ENCODE measurements around the gene IPMK. TPM values are rescaled to one million over a fixed set of nuclear protein-coding genes. Genes with fewer than 3 reads are reported as not detected.

IPMK gene
- total RNA-seq, 2 experiments from 2014 or later = 5.8 to 6.1 TPM

DNA sequence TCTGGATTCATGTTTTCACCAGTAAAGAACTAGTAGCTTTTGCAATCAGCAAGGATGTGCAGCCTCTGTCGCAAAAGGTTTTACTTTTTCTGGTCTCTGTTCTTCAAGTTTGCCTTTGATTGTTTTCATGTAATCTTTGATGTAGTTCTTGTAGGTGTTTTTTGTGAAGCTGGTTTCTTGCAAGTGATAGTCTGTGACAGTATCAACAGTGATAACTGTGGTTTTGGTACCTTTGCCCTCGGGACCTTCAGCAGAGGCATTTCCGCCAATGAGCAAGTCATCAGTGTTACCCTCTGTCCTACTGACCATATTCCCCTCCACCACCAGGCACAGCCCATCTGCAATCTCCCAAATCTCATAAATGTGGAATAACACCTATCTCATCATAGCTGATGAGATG lies 55.1 kb downstream of the IPMK start:
- ChIA-PET POLR2A (no interaction called here), CTCF (no interaction called here)
- Mint-ChIP-seq H3K4me3 (no peak overlapping the region), H3K27ac (no peak overlapping the region), H3K27me3 (ENCODE audit: low read depth) (no peaks in the 10 kb centered on the region), H3K36me3 (ENCODE audit: low read depth) (peaks cover 32% of the 10 kb centered on the region), H3K9me3 (ENCODE audit: insufficient read depth) (peaks cover 5% of the 10 kb centered on the region), H3K4me1 (ENCODE audit: low read depth) (peaks cover 12% of the 10 kb centered on the region)
- ATAC-seq = no peak
- no peak for DNase-seq

DNA sequence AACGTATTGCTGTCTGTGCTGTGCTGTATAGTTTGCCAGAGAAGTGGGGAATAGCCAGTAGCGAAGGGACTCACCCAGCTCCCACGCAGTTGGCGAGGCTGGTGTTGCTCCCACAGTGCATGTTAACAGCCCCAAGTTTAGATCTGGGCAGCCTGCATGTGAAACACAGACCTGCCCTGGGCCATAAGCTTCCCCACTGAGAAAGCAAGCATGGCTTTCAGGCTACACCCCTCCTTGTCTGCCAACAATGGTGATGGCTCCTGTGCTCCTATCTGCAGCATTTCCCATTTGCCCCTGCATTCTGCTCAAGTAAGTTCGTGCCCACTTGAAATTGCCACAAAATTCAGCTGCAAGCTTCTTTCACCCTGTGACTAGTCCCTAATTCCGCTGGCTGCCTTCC lies 57.5 kb downstream of the IPMK start:
- peaks cover 32% of the 10 kb centered on the region for H3K36me3 Mint-ChIP-seq (ENCODE audit: low read depth)
- H3K9me3 Mint-ChIP-seq (ENCODE audit: insufficient read depth) = peaks cover 5% of the 10 kb centered on the region
- no peak for ATAC-seq

DNA sequence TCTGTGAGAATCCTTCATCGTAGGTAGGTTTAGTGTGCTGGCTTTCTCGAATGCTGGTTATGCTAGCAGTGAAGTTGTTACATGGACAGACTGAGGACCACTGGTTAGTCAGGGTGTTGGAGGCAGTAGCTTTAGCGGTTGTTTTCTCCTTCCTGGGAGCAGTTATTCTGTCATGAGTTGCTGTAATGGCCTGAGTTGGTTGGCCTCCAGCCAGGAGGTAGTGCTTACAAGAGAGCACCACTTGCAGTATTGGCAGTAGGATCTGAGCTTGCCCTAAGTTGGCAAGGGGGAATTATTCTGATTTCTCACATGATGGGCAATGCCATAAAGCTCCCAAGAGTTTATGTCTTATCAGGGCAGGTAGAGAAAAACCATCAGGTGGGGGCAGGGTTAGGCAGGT lies 58.0 kb downstream of the IPMK start:
- Mint-ChIP-seq H3K27ac (no peak overlapping the region), H3K36me3 (ENCODE audit: low read depth) (peaks cover 28% of the 10 kb centered on the region)
- CTCF ChIA-PET = no interaction called here

More for the DNA sequence above, 57.5 kb downstream of the IPMK start:
- Mint-ChIP-seq H3K27ac (no peak overlapping the region), H3K4me1 (ENCODE audit: low read depth) (peaks cover 12% of the 10 kb centered on the region), H3K27me3 (ENCODE audit: low read depth) (no peaks in the 10 kb centered on the region), H3K4me3 (no peak overlapping the region)
- ChIA-PET POLR2A (interaction anchor here (0.8 kb wide), 1 partner anchor 11 kb away, joined by 4 read pairs; no protein-coding TSS in a partner anchor), CTCF (no interaction called here)
- DNase-seq = no peak

DNA sequence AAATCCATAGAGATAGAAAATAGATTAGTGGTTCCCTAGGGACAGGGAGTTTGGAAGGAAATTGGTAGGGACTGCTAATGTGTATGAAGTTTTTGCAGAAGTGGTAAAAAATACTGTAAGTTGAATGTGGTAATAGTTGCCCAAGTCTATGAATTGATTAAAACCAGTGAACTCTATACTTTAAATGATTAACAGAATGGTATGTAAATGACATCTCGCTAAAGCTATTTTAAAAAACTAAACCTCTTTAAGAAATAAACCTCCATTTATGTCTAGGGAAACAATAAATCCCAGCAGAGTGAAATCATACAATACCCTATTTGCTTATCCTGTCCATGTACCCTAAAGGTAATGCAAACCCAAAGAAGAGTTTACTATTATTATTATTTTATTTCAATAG lies 61.4 kb downstream of the IPMK start:
- Mint-ChIP-seq H3K4me3 (no peak overlapping the region), H3K9me3 (ENCODE audit: insufficient read depth) (peaks cover 5% of the 10 kb centered on the region), H3K27me3 (ENCODE audit: low read depth) (no peaks in the 10 kb centered on the region), H3K27ac (no peak overlapping the region), H3K36me3 (ENCODE audit: low read depth) (peaks cover 13% of the 10 kb centered on the region), H3K4me1 (ENCODE audit: low read depth) (peaks cover 18% of the 10 kb centered on the region)
- DNase-seq (no peak), ATAC-seq (no peak)
- ChIA-PET POLR2A (no interaction called here), CTCF (interaction anchor here (0.6 to 1.0 kb wide), 2 partner anchors 29 to 116 kb away, joined by 3 read pairs; no protein-coding TSS in a partner anchor)

More for the DNA sequence above, 58.0 kb downstream of the IPMK start:
- no peaks in the 10 kb centered on the region for H3K27me3 Mint-ChIP-seq (ENCODE audit: low read depth)
- H3K4me3 Mint-ChIP-seq = no peak overlapping the region
- peaks cover 8% of the 10 kb centered on the region for H3K4me1 Mint-ChIP-seq (ENCODE audit: low read depth)
- DNase-seq = no peak
- ATAC-seq = no peak
- POLR2A ChIA-PET = interaction anchor here (0.8 kb wide), 1 partner anchor 11 kb away, joined by 4 read pairs; no protein-coding TSS in a partner anchor
- H3K9me3 Mint-ChIP-seq (ENCODE audit: insufficient read depth) = peaks cover 5% of the 10 kb centered on the region

GRCh38 chr10:58201704-58202103 lies 66.0 kb downstream of the IPMK start:
- Mint-ChIP-seq H3K9me3 (ENCODE audit: insufficient read depth) (no peaks in the 10 kb centered on the region), H3K27ac (peak overlapping the region; percentile 60), H3K4me3 (no peak overlapping the region), H3K36me3 (ENCODE audit: low read depth) (peaks cover 3% of the 10 kb centered on the region), H3K27me3 (ENCODE audit: low read depth) (no peaks in the 10 kb centered on the region), H3K4me1 (ENCODE audit: low read depth) (peaks cover 19% of the 10 kb centered on the region)
- DNase-seq (peak; percentile 35), ATAC-seq (peak; percentile 39)
- POLR2A ChIA-PET = interaction anchor here (1.7 kb wide), 1 partner anchor 67 kb away, joined by 5 read pairs; the partner anchor contains the start of gene CISD1
- CTCF ChIA-PET = interaction anchor here (1.2 to 2.4 kb wide), 5 partner anchors 13 to 183 kb away, joined by 3 to 12 read pairs (median 5); no protein-coding TSS in a partner anchor

DNA sequence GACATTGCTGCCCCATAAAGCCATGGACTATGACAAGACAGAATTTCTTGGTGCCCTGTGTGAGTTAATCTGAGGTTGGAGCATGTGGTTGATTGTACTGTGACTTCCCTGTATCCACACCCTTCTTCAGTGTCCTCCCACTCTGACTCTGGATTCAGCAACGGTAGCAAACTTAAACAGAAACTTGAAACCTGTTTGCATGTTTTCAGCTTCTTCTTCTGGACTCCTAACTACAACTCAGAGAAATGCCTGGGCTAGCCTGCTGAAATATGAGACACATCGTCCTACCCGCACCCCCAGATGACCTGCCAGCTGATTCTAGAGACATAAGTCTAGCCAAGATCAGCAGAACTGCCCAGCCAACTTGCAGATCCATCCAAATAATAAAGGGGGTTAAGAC lies 78.4 kb downstream of the IPMK start:
- H3K27me3 Mint-ChIP-seq (ENCODE audit: low read depth) = peaks cover 15% of the 10 kb centered on the region
- ATAC-seq (no peak), DNase-seq (no peak)
- no peaks in the 10 kb centered on the region for H3K9me3 Mint-ChIP-seq (ENCODE audit: insufficient read depth)
- POLR2A ChIA-PET = no interaction called here
- CTCF ChIA-PET = interaction anchor here (0.7 to 1.2 kb wide), 4 partner anchors 8 to 102 kb away, joined by 3 to 4 read pairs (median 3); no protein-coding TSS in a partner anchor
- no peak overlapping the region for H3K4me3 Mint-ChIP-seq
- peaks cover 4% of the 10 kb centered on the region for H3K36me3 Mint-ChIP-seq (ENCODE audit: low read depth)
- H3K27ac Mint-ChIP-seq = no peak overlapping the region
- H3K4me1 Mint-ChIP-seq (ENCODE audit: low read depth) = no peaks in the 10 kb centered on the region

DNA sequence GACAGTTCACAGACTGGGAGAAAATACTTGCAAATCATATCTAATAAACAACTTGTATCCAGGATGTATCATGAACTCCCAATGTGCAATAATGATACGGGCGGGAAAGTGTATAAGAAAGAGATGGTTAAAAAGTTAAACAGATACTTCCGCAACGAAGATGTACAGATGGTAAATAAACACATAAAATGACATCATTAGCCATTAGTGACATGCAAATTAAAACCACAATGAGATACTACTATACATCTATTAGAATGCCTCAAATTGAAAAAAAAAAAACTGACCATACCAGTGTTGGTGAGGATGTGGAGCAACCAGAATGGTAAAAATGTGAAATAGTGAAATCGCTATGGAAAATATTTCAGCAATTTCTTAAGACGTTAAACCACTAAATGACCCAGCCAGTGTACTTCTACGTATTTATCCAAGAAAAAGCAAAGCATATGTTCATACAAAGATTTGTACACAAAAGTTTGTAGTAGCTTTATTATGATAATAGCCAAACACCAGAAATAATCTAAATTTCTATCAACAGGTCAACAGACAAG lies 83.5 kb downstream of the IPMK start:
- H3K9me3 Mint-ChIP-seq (ENCODE audit: insufficient read depth) = no peaks in the 10 kb centered on the region
- ChIA-PET CTCF (interaction anchor here (1.2 kb wide), 1 partner anchor 107 kb away, joined by 4 read pairs; no protein-coding TSS in a partner anchor), POLR2A (no interaction called here)
- no peak overlapping the region for H3K4me3 Mint-ChIP-seq
- peaks cover 24% of the 10 kb centered on the region for H3K27me3 Mint-ChIP-seq (ENCODE audit: low read depth)
- DNase-seq (no peak), ATAC-seq (no peak)
- no peaks in the 10 kb centered on the region for H3K36me3 Mint-ChIP-seq (ENCODE audit: low read depth)
- H3K27ac Mint-ChIP-seq = no peak overlapping the region
- no peaks in the 10 kb centered on the region for H3K4me1 Mint-ChIP-seq (ENCODE audit: low read depth)

DNA sequence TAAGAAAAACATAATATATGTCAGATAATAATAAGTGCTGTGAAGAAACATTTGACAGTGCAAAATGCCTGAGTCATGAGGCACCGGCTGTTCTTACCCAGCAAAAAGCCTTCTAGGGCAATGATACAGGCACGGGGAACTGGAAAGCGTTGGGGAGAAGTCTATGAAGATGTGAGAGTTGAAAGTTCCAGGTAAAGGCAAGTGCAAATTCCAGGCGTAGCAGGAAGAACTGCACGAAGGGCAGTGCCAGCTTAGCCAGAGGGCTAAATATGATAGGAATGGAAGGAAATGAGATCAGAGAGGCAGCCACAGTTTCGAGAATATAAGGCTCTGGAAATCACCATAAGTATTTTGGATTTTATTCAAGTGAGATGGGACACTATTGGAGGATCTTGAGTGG lies 87.0 kb downstream of the IPMK start:
- Mint-ChIP-seq H3K27ac (no peak overlapping the region), H3K4me1 (ENCODE audit: low read depth) (no peaks in the 10 kb centered on the region), H3K36me3 (ENCODE audit: low read depth) (no peaks in the 10 kb centered on the region), H3K9me3 (ENCODE audit: insufficient read depth) (no peaks in the 10 kb centered on the region), H3K4me3 (no peak overlapping the region), H3K27me3 (ENCODE audit: low read depth) (peaks cover 9% of the 10 kb centered on the region)
- ChIA-PET POLR2A (no interaction called here), CTCF (interaction anchor here (1.1 to 5.8 kb wide), 4 partner anchors 9 to 119 kb away, joined by 3 to 137 read pairs (median 4); partner anchors contain the start of gene CISD1)
- ATAC-seq (no peak), DNase-seq (no peak)

GRCh38 chr10:58179238-58179637 lies 88.5 kb downstream of the IPMK start:
- ChIA-PET POLR2A (no interaction called here), CTCF (interaction anchor here (0.9 to 5.8 kb wide), 5 partner anchors 9 to 223 kb away, joined by 3 to 137 read pairs (median 4); no protein-coding TSS in a partner anchor)
- DNase-seq = no peak
- Mint-ChIP-seq H3K27me3 (ENCODE audit: low read depth) (peaks cover 9% of the 10 kb centered on the region), H3K9me3 (ENCODE audit: insufficient read depth) (no peaks in the 10 kb centered on the region), H3K4me3 (no peak overlapping the region), H3K36me3 (ENCODE audit: low read depth) (no peaks in the 10 kb centered on the region), H3K27ac (no peak overlapping the region), H3K4me1 (ENCODE audit: low read depth) (no peaks in the 10 kb centered on the region)
- ATAC-seq = no peak

DNA sequence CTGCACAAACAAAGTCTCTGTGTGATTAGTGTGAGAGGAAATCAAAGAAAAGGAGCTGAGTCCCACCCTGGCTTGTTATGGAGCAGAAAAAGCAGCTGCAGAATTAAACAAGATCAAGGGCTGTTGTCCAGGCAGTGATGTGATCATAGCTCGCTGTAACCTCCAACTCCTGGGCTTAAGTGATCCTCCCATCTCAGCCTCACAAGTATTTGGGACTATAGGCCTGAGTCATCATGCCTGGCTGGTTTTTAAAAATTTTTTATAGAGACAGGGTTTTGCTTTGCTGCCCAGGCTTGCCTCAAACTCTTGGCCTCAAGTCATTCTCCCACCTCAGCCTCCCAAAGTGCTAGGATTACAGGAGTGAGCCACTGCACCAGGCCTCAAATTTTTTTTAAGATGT lies 88.9 kb downstream of the IPMK start:
- ChIA-PET POLR2A (no interaction called here), CTCF (interaction anchor here (0.9 to 5.8 kb wide), 8 partner anchors 10 to 224 kb away, joined by 3 to 137 read pairs (median 4); no protein-coding TSS in a partner anchor)
- H3K9me3 Mint-ChIP-seq (ENCODE audit: insufficient read depth) = no peaks in the 10 kb centered on the region
- H3K4me3 Mint-ChIP-seq = no peak overlapping the region
- no peak overlapping the region for H3K27ac Mint-ChIP-seq
- no peak for ATAC-seq
- no peaks in the 10 kb centered on the region for H3K4me1 Mint-ChIP-seq (ENCODE audit: low read depth)
- DNase-seq = no peak
- H3K36me3 Mint-ChIP-seq (ENCODE audit: low read depth) = no peaks in the 10 kb centered on the region
- peaks cover 5% of the 10 kb centered on the region for H3K27me3 Mint-ChIP-seq (ENCODE audit: low read depth)

- ChIA-PET POLR2A (no interaction called here), CTCF (interaction anchor here (0.6 to 5.8 kb wide), 20 partner anchors 12 to 225 kb away, joined by 3 to 137 read pairs (median 4); partner anchors contain the start of genes CISD1 and TFAM)
- Mint-ChIP-seq H3K27me3 (ENCODE audit: low read depth) (peaks cover 5% of the 10 kb centered on the region), H3K4me1 (ENCODE audit: low read depth) (no peaks in the 10 kb centered on the region), H3K9me3 (ENCODE audit: insufficient read depth) (no peaks in the 10 kb centered on the region), H3K27ac (no peak overlapping the region), H3K36me3 (ENCODE audit: low read depth) (no peaks in the 10 kb centered on the region), H3K4me3 (no peak overlapping the region)
- DNase-seq = no peak
- no peak for ATAC-seq
Observed at GRCh38 chr10:58177362-58177947, 90.2 kb downstream of the IPMK start.
